Activated naive CD4-positive, alpha-beta T cell (primary cell): ENCODE measurements around the gene CCDC74A.
"Not testable (repeated sequence)": the region's sequence is repeated elsewhere in the genome, so short reads cannot be mapped to it uniquely, and the experiment has no call there.

Source experiments
- DNase-seq, 4 experiments: peaks; one replicate each; lab custom pipeline; 2025; lab: John Stamatoyannopoulos, UW

Gene CCDC74A

GRCh38 chr2:131527131-131528001 lies at the start of gene CCDC74A:
TSS of gene CCDC74A (plus strand) at chr2:131527888. CDS start at chr2:131527971, 83 bp downstream.
- DNase-seq = peak; percentile 19 to 72 (median 45)

DNA sequence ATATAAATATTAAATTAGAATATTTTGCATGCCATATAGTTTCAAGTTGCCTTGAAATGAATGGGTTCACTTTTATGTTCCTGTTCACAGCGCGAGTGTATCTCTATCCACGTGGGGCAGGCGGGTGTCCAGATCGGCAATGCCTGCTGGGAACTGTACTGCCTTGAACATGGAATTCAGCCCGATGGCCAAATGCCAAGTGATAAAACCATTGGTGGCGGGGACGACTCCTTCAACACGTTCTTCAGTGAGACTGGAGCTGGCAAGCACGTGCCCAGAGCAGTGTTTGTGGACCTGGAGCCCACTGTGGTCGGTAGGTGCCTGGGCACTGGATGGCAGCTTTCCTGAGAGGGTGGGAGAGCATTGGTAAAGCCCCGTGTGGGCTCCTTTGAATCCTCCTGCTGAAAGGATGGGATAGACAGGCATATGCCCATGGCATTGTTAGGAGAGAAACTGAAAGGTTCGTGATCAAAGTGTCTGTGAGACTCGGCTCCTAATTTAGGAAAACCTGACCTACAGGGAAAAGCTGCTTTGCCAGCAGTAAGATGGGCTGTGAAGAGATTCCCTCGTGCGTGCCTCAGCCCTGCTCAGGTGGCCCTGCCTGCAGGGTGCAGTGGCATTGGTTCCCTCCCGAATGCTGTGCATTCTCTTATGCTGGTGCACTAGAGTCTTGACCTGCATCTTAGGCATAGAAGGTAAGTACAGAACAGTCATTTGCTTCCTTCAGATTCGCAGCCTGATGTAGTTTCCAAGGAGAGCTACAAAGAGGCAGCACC lies 49.4 kb upstream of the CCDC74A start:
- DNase-seq = not testable (repeated sequence)

DNA sequence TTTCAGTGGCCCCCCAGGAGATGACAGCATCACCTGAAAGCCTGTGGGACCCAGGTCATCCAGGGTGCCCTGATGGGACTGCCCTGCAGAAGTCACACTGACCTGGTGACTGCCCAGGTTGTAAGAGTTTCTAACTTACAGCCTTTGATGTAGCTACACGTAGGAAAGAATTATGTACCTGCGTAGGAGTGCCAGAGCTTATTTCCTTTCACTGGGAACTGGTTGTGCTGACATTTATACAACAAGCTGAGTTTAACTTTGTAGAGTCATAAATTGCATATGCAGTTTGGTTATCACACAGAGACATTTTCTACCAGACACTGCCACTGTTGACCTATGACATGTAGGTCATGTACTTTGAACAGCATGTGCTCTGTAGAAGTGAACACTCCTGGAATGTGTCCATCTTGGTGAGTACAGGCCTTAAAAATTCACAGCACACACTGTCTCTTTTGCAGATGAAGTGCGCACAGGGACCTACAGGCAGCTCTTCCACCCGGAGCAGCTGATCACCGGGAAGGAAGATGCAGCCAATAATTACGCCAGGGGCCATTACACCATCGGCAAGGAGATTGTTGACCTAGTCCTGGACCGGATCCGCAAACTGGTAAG lies 48.7 kb upstream of the CCDC74A start:
- DNase-seq = not testable (repeated sequence)

DNA sequence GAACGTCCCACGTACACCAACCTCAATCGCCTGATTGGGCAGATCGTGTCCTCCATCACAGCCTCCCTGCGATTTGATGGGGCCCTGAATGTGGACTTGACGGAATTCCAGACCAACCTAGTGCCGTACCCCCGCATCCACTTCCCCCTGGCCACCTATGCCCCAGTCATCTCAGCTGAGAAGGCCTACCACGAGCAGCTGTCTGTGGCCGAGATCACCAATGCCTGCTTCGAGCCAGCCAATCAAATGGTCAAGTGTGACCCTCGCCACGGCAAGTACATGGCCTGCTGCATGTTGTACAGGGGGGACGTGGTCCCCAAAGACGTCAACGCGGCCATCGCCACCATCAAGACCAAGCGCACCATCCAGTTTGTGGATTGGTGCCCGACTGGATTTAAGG lies 47.3 kb upstream of the CCDC74A start:
- DNase-seq = not testable (repeated sequence)

- DNase-seq = not testable (repeated sequence)
These were observed 45.1 kb upstream of the CCDC74A start for GRCh38 chr2:131482506-131483155.

DNA sequence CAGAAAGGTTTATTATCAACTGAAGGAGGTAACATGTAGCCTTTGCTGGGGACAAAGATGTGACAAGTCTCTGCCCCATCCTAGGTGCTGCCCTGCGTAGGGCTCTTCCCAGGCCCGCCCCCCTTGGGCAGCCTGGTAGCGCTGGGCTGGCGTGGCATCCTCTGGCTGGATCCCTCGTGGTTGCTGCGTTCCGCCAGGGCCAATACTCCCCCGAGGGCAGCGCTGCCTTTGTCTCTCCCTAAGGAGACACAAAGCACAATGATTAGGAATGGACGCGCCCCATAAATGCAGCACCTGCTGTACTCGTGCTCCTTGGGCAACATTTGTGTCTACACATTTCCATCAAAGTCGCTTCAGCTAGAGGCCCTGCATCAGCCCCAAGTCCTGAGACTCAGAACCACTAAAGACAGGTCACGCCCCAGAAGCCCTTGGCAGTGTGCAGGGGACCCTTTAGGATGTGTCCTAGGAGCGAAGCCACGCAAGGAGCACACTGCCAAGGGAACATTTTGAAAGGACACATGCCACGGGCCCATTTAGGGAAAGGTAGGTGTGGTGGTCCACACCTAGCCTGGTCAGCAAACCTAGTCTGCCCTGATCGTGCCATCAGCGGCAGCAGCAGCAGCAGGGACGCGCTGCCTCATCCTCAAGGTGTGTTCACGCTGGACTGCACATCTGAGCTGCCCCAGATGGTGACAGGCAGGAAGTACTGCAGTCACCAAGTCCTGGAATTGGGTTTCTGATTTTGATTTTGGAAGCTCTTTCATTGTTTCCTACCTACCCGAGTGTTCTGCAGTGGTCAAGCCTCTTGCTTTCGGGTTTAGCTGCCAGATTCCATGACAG lies 43.5 kb upstream of the CCDC74A start:
- not testable (repeated sequence) for DNase-seq

DNA sequence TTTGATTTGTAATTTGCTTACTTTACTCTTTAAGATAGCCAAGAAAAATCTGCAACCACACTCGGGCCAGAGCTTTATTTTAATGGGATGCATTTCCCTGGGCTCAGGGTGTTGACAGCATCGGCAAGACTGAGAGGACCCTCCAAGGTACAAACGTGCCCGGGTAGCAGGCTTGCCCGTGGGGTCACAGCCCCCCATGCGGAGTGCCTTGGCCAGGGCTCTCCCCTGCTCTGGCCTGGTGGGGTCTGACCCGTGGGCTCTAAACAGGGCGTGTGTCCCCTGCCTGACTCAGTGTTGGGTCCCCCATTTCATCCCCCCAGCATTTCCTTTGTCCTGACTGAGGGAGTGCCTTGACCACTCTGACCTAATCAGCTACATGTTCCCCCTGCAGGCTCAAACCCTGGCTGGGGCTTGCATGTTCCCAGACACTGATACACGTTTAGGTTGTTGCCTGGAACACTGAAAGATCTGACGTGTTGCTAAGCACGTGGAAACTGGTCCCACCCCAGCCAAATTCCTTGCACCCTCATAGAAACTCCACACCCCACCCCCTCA lies 42.7 kb upstream of the CCDC74A start:
- DNase-seq = not testable (repeated sequence)

- DNase-seq = not testable (repeated sequence)
These were observed 41.3 kb upstream of the CCDC74A start for GRCh38 chr2:131486201-131486902.

GRCh38 chr2:131488306-131489205 lies 39.1 kb upstream of the CCDC74A start:
- no peak for DNase-seq

- not testable (repeated sequence) for DNase-seq
These were observed 36.8 kb upstream of the CCDC74A start for GRCh38 chr2:131490616-131491468.

DNA sequence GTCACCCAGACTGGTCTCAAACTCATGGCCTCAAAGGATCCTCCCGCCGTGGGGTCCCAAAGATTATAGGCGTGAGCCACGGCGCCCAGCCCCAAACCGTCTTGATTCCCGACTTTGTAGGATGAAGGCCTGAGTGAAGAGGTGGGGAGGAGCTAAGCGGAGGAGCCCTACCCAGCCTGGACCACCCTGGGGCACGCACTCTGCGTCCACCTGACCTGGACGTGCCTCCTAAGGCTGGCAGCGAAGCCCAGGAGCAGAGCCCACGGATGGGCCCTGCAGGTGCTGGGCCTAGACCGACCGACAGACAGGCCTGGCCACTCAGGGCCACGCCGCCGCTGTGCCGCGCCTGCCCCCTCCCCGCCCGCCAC lies 36.2 kb upstream of the CCDC74A start:
- DNase-seq = not testable (repeated sequence)

DNA sequence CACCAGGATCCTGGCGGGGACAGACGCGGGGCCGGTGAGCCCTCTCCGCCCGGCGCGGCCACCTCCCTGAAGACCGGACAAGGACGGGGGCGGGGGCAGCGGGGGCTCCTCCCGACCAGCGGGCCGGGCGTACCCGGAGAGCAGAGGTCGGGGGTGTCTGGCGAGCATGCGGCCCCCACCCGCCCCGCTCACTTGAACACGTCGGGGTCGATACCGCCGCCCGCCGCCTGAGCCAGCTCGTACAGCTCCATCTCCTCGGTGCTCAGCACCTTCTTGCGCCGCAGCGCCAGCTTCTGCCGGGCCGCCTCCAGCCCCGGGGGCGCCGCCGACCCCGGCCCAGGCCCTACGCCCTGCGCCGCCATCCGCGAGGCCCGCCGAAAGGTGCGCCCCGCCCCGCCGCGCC lies 35.7 kb upstream of the CCDC74A start, which contains the start of gene MZT2A:
TSS of gene MZT2A (minus strand) at position 383 of the 403 bp plus-strand sequence. CDS start at position 362, 21 bp downstream.
- not testable (repeated sequence) for DNase-seq

DNA sequence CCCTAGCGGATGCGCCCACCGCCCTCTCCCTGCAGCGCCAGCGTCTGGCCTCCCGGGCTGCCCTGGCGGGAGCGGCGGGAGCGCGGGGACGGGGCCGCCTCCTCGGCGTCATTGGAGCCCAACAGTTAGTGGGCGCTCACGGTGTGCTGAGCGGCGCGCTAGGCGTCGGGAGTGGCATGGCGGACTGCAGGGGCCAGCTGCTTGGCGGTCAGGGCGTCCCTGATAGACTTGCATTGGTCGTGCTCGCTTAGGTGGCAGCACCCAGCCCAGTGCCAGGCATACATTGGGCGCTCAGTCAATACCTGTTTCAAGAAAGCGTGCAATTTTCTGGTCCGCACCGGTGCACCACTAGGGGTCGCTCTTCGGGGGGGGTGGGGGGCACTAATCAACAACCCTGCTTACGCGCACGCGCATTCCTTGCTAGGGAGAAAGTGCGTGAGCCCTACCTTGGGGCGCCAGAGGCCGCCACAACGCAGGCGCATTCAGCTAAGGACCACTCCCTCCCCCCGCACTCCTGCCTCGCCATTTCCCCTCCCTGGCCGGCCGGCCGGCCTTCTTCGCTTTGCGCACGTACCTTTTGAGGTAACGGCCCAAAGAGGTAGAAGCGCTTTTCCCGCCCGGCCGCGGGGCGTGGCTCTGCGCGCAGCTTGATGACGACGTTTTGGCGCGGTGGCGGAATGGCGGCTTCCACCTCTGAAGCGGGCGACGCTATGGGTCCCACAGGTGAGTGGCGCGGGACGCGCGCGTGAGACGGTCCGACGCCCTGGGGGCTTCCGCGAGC lies 35.1 kb upstream of the CCDC74A start:
- peak; percentile 91 to 99 (median 94) for DNase-seq

DNA sequence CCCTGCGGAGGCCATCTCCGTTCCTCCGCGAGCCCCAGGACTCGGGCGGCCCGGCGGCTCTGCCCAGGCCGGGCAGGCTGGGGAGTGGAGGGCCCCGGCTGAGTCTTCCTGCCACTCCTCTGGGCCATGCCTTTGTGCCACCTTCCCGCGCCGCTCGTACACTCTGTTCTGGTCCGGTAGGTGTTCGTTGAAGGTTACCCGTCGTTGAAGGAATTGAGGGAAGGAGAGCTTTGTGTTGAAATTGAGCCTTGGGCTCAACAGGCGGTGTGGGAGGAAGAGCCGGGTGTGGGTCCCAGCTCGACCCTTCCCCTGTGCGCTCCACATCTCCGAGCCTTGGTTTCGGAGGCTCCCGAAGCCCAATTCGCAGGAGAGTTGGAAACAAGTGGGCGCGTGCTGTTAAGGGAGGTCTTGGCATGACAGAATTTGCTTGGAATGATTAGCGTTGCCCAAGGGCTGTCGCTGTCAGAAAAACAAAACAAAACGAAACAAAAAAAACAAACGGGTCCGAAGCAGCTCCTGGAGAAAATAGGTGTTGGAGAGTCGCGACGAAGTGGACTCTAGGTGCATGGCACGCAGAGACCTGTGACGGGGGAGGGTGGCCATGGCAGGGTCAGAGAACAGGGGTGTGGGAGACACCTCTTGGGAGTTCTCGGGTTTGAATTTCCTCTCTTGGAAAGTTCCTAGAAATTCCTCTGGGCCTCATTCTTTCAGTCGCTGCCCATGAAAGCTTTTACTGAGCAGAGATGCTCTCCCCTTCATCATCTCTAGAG lies 34.3 kb upstream of the CCDC74A start:
- DNase-seq = no peak

DNA sequence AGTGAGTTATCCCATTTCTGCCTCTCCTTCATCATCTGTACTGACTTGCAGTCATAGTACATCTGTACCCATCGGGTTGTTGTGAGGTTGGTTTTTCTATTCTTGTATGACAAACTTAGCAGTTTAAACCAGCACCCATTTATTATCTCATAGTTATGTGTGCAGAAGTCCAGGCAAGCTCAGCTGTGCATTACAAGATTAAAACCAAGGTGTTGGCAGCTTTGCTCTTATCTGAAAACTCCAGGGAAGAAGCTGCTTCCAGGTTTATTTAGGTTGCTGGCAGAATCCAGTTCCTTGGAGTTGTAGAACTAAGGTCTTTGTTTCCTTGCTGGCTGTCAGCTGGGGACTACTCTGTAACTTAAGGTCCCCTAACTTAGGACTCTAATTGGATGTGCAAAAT lies 32.2 kb upstream of the CCDC74A start:
- DNase-seq = not testable (repeated sequence)

- not testable (repeated sequence) for DNase-seq
These were observed 29.2 kb upstream of the CCDC74A start for GRCh38 chr2:131498321-131498973.
